Gastrocnemius medialis (tissue), 4 donors: ENCODE data around the gene TMCO4. TPM values are rescaled to one million over a fixed set of nuclear protein-coding genes. Genes with fewer than 3 reads are reported as not detected.

ENCODE experiments used
- ATAC-seq, 2 donors: fragments of 150-250 bp; one replicate each; pipeline ENCODE4 v1.9.1; 2016
- DNase-seq, 2 donors: peaks; one replicate each; pipeline ENCODE4 v3.0.0-alpha.2; 2019
- H3K27ac ChIP-seq, 4 donors: fragments of 200-600 bp; sonication (generic); 1 replicate in 1 of 4; 2 replicates in 3 of 4; pipeline ENCODE4 v1.5.1; 2016 to 2018; ENCODE audit warnings: mild to moderate bottlenecking in 2 of 4, moderate library complexity in 1 of 4
- H3K27me3 ChIP-seq, 3 donors: fragments of 200-600 bp; sonication (generic) in 2 of 3; 1 replicate in 1 of 3; 2 replicates in 2 of 3; pipeline versions ENCODE4 v1.5.1 to v1.6.0; 2016 to 2019; ENCODE audit warnings: mild to moderate bottlenecking in 1 of 3, moderate library complexity in 1 of 3
- H3K36me3 ChIP-seq, 2 donors: fragments of 200-600 bp; sonication (generic) in 1 of 2; one replicate each; pipeline ENCODE4 v1.5.1; 2017 to 2018
- H3K4me1 ChIP-seq, 2 donors: fragments of 200-600 bp; sonication (generic) in 1 of 2; one replicate each; pipeline ENCODE4 v1.5.1; 2016 to 2017; ENCODE audit warnings: mild to moderate bottlenecking in 2 of 2
- H3K4me3 ChIP-seq, 4 donors: fragments of 200-600 bp; sonication (generic) in 3 of 4; 1 replicate in 1 of 4; 2 replicates in 3 of 4; pipeline ENCODE4 v1.5.1; 2016 to 2019; ENCODE audit warnings: mild to moderate bottlenecking in 2 of 4
- H3K9me3 ChIP-seq, 3 donors: fragments of 200-600 bp; sonication (generic) in 2 of 3; 1 replicate in 1 of 3; 2 replicates in 2 of 3; pipeline ENCODE4 v1.5.1; 2016 to 2019
- POLR2A ChIP-seq, 2 donors: fragments of 450-650 bp; IDR thresholded peaks; one replicate each; pipeline ENCODE4 v1.6.1; 2017; ENCODE audit warnings: antibody characterized with exemption in 2 of 2, mild to moderate bottlenecking in 2 of 2, moderate library complexity in 2 of 2
- in situ Hi-C, 4 donors: fragments of 200-750 bp; cut with MboI; loops; one replicate each; pipeline versions ENCODE4 v1.15.0 to v1.8.0; 2017; ENCODE audit warnings: low sequenced_read_pairs in 4 of 4
- intact Hi-C: fragments of 100-400 bp; cut with DNase I; formaldehyde crosslinking; loops from one replicate; pipeline ENCODE4 v1.15.1; 2023; ENCODE audit warnings: low total_unique reads
- total RNA-seq, 4 donors: library from RNA; depleted of rRNA; stranded (reverse); fragments of >200 nt; gene quantifications; one replicate each; pipeline versions ENCODE4 v1.1.0 to v1.2.3, GENCODE V29; 2016
- TF ChIP-seq, protein P1 (sequence below), 5 experiments: fragments of 450-650 bp in 3 of 5; fragments of 200-600 bp in 2 of 5; sonication (generic) in 2 of 5; IDR thresholded peaks in 4 of 5; conservative IDR thresholded peaks in 1 of 5; 1 replicate in 4 of 5; 2 replicates in 1 of 5; pipeline ENCODE4 v1.5.1; 2016 to 2019; ENCODE audit warnings: antibody characterized with exemption in 5 of 5, mild to moderate bottlenecking in 3 of 5, moderate library complexity in 3 of 5

Gene TMCO4
- total RNA-seq, 4 donors from 2014 or later: 0.95 to 3.9 (median 2.4) TPM

DNA sequence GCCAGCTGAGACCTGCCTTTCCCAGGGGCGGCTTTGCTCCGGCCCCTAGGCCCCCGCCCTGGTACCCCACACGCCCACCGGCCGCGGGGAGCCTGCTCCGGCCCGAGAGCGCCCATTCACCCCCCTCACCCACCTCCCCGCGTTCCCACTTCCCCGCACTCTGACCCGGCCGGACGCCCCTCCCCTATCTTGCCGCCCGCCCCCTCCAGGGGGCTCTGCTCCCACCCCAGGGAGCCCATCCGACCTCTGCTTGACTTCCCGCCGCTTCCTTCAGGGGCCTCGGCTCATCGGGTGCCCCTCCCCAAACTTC, 134.6 kb downstream of the TMCO4 start:
- in situ Hi-C loops: no loop called here

DNA sequence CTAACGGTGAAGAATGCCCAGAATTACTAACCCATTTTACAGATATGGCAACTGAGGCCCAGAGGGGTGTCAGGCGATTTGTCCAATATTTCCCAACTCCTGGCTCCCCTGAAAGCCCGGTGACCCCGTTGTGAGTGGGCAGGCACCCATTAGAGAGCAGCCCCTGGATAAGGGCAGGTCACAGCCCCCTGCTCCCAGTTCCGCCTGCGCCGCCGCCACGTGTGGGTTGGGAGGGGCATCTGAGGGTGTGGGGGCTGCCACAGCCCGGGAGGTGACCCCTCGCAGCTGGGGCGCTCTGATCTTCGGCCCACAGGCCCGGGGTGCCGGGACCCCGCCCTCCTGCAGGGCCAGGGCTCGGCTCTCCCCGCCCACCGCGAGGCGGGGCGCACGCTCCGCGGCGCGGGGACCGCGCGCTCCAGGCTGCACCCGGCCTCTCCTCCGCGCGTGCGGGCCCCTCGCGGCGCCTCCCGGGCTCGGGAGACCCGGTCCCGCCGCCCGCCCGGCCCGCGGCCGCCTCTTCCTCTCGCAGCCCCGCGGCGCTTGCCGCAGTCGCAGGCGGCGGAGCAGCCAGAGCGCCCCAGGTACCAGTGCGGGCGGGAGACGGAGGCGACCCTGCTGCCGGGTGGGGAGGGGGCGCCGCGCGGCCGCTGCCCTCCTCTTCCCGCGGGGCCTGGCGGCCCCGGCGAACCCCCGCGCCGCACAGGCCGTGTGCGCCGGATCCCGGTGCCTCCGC, 135.1 kb downstream of the TMCO4 start, which contains the start of gene HTR6:
HTR6 (plus strand) TSS at position 423 of the 733 bp plus-strand sequence. CDS start 879 bp downstream, outside the sequence.
- intact Hi-C loops: no loop called here
- H3K27ac ChIP-seq: no peak within 1 kb of the TSS
- no peaks in the 10 kb centered on the region for H3K9me3 ChIP-seq
- H3K27me3 ChIP-seq: peaks cover 24 to 41% (median 39%) of the 10 kb centered on the region in 3 donors
- H3K4me3 ChIP-seq: peak within 1 kb of the TSS in 1 of 4 donors; percentile 24
- ATAC-seq: no peak
- no peaks in the 10 kb centered on the region for H3K36me3 ChIP-seq
- no peak for DNase-seq
- H3K4me1 ChIP-seq: peaks cover 0 to 1% of the 10 kb centered on the region in 2 donors
- in situ Hi-C loops: no loop called here
- TF ChIP-seq POLR2A (IDR thresholded peaks at IDR 0.05): no peak
- TF ChIP-seq, protein P1, sequence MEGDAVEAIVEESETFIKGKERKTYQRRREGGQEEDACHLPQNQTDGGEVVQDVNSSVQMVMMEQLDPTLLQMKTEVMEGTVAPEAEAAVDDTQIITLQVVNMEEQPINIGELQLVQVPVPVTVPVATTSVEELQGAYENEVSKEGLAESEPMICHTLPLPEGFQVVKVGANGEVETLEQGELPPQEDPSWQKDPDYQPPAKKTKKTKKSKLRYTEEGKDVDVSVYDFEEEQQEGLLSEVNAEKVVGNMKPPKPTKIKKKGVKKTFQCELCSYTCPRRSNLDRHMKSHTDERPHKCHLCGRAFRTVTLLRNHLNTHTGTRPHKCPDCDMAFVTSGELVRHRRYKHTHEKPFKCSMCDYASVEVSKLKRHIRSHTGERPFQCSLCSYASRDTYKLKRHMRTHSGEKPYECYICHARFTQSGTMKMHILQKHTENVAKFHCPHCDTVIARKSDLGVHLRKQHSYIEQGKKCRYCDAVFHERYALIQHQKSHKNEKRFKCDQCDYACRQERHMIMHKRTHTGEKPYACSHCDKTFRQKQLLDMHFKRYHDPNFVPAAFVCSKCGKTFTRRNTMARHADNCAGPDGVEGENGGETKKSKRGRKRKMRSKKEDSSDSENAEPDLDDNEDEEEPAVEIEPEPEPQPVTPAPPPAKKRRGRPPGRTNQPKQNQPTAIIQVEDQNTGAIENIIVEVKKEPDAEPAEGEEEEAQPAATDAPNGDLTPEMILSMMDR (IDR thresholded peaks at IDR 0.05 in 4 of 5, conservative IDR thresholded peaks at IDR 0.05 in 1 of 5): no peak

More for the DNA sequence above, 134.6 kb downstream of the TMCO4 start:
- H3K4me3 ChIP-seq: peak overlapping the region in 1 of 4 donors; percentile 24
- DNase-seq (no peak), ATAC-seq (no peak)
- intact Hi-C loops: no loop called here
- H3K27ac ChIP-seq: no peak overlapping the region
- no peaks in the 10 kb centered on the region for H3K9me3 ChIP-seq
- H3K27me3 ChIP-seq: peaks cover 24 to 41% (median 39%) of the 10 kb centered on the region in 3 donors
- H3K36me3 ChIP-seq: no peaks in the 10 kb centered on the region
- no peaks in the 10 kb centered on the region for H3K4me1 ChIP-seq
- no peak for TF ChIP-seq POLR2A (IDR thresholded peaks at IDR 0.05)
- TF ChIP-seq, protein P1 (IDR thresholded peaks at IDR 0.05 in 4 of 5, conservative IDR thresholded peaks at IDR 0.05 in 1 of 5): no peak

DNA sequence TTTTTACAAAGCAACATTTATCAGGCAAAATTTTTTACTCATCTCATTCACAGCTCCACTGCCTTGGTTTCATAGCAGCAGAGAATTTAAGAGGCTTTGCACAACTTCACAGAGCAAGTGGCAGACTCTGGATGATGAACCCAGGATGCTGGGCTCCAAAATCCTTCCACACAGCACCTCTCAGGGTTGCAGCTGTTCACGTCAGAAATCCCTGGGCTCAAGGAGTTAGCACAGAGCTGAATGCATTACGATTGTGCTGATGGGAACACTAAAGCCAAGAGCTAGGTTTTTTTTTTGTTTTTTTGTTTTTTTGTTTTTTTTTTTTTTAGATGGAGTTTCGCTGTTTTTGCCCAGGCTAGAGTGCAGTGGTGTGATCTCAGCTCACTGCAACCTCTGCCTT, 137.4 kb downstream of the TMCO4 start:
- H3K27ac ChIP-seq: no peak overlapping the region
- TF ChIP-seq, protein P1 (IDR thresholded peaks at IDR 0.05 in 4 of 5, conservative IDR thresholded peaks at IDR 0.05 in 1 of 5): no peak
- no peak for TF ChIP-seq POLR2A (IDR thresholded peaks at IDR 0.05)
- intact Hi-C loops: loop anchor here (1.0 kb wide), 1 partner anchor 42 kb away; no protein-coding TSS in a partner anchor
- peaks cover 24 to 36% (median 33%) of the 10 kb centered on the region in 3 donors for H3K27me3 ChIP-seq
- no peaks in the 10 kb centered on the region for H3K36me3 ChIP-seq
- H3K4me3 ChIP-seq: no peak overlapping the region
- DNase-seq (no peak), ATAC-seq (no peak)
- H3K9me3 ChIP-seq: no peaks in the 10 kb centered on the region
- peaks cover 0 to 3% of the 10 kb centered on the region in 2 donors for H3K4me1 ChIP-seq
- in situ Hi-C loops: no loop called here

DNA sequence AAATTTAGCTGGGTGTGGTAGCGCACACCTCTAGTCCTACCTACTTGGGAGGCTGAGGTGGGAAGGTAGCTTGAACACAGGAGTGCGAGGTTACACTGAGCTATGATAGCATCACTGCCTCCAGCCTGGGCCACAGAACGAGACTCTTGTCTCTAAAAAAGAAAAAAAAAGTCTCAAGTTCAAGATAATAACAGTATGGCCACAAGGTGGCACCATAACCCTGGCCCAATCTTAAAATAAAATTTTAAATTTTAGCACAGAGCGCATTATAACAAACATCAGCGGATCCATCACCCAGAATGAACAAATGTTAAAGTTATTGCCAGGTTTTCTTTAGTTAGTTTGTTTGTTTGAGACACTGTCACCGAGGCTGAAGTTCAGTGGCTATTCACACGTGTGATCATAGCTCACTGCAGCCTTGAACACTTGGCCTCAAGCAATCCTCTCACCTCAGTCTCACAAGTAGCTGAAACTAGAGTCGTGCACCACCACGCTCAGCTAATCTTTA, 137.9 kb downstream of the TMCO4 start:
- DNase-seq: no peak
- TF ChIP-seq POLR2A (IDR thresholded peaks at IDR 0.05): no peak
- TF ChIP-seq, protein P1 (IDR thresholded peaks at IDR 0.05 in 4 of 5, conservative IDR thresholded peaks at IDR 0.05 in 1 of 5): peak; percentile 39 to 76 (median 43)
- Histone ChIP-seq H3K27ac (no peak overlapping the region), H3K9me3 (no peaks in the 10 kb centered on the region), H3K27me3 (peaks cover 24 to 31% (median 29%) of the 10 kb centered on the region in 3 donors), H3K4me3 (no peak overlapping the region), H3K4me1 (peaks cover 0 to 3% of the 10 kb centered on the region in 2 donors), H3K36me3 (no peaks in the 10 kb centered on the region)
- intact Hi-C loops: loop anchor here (1.0 kb wide), 1 partner anchor 43 kb away; no protein-coding TSS in a partner anchor
- in situ Hi-C loops: no loop called here
- no peak for ATAC-seq
